Measurements from ENCODE around the gene GH2.

GH2 gene

DNA sequence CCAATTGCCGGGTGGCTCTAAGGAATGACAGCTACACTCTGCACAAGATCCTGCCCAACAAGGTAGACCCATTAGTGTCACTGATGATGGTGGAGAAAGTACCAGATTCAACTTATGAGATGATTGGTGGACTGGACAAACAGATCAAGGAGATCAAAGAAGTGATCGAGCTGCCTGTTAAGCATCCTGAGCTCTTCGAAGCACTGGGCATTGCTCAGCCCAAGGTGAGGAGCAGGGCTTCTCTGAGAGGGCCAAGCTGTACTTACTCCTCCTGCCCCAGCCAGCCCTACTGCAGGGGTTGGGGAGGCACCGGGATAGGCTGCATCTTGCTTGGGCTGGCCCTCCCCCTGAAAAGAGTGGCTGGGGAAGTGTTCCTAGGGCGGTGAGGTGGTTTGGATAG lies 51.5 kb downstream of the GH2 start:
- Histone ChIP-seq H3K27ac (no peak overlapping the region), H3K4me2 (peak overlapping the region in 3 of 11 experiments; percentile 80 to 89 (median 88); a peak in 2 of 22 replicates), H4K20me1 (peaks cover 3 to 90% (median 62%) of the 10 kb centered on the region in 11 experiments; a peak in 19 of 22 replicates), H3K4me3 (no peak overlapping the region), H3K9ac (peak overlapping the region in 1 of 11 experiments; percentile 50; a peak in 2 of 22 replicates), H3K27me3 (no peaks in the 10 kb centered on the region), H3K9me3 (replicated peaks in 1 of 11) (no peaks in the 10 kb centered on the region), H3K36me3 (peaks cover 66 to 80% (median 75%) of the 10 kb centered on the region in 11 experiments), H3K4me1 (peaks cover 56 to 84% (median 76%) of the 10 kb centered on the region in 10 experiments)
- no peak for TF ChIP-seq Cebpa-rat (IDR thresholded peaks at IDR 0.05)
